Measurements from ENCODE around the gene AMZ1. TPM values are rescaled to one million over a fixed set of nuclear protein-coding genes. Genes with fewer than 3 reads are reported as not detected.

AMZ1 gene
- total and polyA plus RNA-seq, 10 of the 15 experiments (the other 5 are each of a cell fraction or from before 2014, with no cell fraction given): 0.02 to 2.0 (median 0.69) TPM

DNA sequence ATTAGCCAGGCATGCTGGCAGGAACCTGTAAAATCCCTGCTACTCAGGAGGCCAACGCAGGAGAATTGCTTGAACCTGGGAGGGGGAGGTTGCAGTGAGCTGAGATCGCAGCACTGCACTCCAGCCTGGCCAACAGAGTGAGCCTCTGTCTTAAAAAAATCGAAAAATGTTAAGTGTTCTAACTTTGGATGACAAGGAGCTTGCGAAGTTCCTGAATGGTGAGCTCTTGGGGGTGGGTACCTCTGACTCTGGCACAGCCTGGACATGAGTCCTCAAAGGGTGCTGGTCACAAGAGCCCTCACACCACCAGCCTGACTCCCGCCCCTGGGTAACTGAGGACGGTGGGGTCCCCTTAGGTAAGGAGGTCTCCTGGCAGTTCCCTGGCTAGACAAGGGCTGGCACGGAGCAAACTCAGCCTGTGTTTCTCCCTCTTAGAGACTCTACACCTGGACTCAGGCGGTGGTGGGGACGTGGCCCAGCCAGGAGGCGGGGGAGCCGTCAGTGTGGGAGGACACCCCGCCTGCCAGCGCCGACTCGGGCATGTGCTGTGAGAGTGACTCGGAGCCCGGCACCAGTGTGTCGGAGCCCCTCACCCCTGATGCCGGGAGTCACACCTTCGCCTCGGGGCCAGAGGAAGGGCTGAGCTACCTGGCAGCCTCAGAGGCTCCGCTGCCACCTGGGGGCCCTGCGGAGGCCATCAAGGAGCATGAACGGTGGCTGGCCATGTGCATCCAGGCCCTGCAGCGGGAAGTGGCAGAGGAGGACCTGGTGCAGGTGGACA is 24.1 kb downstream of the AMZ1 start (continued):
- TF ChIP-seq, protein P1, sequence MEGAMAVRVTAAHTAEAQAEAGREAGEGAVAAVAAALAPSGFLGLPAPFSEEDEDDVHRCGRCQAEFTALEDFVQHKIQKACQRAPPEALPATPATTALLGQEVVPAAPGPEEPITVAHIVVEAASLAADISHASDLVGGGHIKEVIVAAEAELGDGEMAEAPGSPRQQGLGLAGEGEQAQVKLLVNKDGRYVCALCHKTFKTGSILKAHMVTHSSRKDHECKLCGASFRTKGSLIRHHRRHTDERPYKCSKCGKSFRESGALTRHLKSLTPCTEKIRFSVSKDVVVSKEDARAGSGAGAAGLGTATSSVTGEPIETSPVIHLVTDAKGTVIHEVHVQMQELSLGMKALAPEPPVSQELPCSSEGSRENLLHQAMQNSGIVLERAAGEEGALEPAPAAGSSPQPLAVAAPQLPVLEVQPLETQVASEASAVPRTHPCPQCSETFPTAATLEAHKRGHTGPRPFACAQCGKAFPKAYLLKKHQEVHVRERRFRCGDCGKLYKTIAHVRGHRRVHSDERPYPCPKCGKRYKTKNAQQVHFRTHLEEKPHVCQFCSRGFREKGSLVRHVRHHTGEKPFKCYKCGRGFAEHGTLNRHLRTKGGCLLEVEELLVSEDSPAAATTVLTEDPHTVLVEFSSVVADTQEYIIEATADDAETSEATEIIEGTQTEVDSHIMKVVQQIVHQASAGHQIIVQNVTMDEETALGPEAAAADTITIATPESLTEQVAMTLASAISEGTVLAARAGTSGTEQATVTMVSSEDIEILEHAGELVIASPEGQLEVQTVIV (IDR thresholded peaks at IDR 0.05; ENCODE audit: borderline replicate concordance, partially characterized antibody): no peak
- TF ChIP-seq, protein P2, sequence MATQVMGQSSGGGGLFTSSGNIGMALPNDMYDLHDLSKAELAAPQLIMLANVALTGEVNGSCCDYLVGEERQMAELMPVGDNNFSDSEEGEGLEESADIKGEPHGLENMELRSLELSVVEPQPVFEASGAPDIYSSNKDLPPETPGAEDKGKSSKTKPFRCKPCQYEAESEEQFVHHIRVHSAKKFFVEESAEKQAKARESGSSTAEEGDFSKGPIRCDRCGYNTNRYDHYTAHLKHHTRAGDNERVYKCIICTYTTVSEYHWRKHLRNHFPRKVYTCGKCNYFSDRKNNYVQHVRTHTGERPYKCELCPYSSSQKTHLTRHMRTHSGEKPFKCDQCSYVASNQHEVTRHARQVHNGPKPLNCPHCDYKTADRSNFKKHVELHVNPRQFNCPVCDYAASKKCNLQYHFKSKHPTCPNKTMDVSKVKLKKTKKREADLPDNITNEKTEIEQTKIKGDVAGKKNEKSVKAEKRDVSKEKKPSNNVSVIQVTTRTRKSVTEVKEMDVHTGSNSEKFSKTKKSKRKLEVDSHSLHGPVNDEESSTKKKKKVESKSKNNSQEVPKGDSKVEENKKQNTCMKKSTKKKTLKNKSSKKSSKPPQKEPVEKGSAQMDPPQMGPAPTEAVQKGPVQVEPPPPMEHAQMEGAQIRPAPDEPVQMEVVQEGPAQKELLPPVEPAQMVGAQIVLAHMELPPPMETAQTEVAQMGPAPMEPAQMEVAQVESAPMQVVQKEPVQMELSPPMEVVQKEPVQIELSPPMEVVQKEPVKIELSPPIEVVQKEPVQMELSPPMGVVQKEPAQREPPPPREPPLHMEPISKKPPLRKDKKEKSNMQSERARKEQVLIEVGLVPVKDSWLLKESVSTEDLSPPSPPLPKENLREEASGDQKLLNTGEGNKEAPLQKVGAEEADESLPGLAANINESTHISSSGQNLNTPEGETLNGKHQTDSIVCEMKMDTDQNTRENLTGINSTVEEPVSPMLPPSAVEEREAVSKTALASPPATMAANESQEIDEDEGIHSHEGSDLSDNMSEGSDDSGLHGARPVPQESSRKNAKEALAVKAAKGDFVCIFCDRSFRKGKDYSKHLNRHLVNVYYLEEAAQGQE (IDR thresholded peaks at IDR 0.05; ENCODE audit: low read depth, low read length): no peak
- TF ChIP-seq, protein P3, sequence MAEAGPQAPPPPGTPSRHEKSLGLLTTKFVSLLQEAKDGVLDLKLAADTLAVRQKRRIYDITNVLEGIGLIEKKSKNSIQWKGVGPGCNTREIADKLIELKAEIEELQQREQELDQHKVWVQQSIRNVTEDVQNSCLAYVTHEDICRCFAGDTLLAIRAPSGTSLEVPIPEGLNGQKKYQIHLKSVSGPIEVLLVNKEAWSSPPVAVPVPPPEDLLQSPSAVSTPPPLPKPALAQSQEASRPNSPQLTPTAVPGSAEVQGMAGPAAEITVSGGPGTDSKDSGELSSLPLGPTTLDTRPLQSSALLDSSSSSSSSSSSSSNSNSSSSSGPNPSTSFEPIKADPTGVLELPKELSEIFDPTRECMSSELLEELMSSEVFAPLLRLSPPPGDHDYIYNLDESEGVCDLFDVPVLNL (IDR thresholded peaks at IDR 0.05; ENCODE audit: low read depth, low read length): no peak
- TF ChIP-seq CEBPB (IDR thresholded peaks at IDR 0.05; ENCODE audit: borderline replicate concordance in 1 of 2, low read depth in 2 of 2, low read length in 2 of 2) (no peak), EED (IDR thresholded peaks at IDR 0.05; ENCODE audit: low read depth) (no peak), SMAD5 (IDR thresholded peaks at IDR 0.05; ENCODE audit: low read depth) (no peak), NFYA (IDR thresholded peaks at IDR 0.05; ENCODE audit: borderline replicate concordance, low read depth, low read length) (no peak), JUND (IDR thresholded peaks at IDR 0.05; ENCODE audit: low read depth, low read length) (no peak)
- TF ChIP-seq, protein P4, sequence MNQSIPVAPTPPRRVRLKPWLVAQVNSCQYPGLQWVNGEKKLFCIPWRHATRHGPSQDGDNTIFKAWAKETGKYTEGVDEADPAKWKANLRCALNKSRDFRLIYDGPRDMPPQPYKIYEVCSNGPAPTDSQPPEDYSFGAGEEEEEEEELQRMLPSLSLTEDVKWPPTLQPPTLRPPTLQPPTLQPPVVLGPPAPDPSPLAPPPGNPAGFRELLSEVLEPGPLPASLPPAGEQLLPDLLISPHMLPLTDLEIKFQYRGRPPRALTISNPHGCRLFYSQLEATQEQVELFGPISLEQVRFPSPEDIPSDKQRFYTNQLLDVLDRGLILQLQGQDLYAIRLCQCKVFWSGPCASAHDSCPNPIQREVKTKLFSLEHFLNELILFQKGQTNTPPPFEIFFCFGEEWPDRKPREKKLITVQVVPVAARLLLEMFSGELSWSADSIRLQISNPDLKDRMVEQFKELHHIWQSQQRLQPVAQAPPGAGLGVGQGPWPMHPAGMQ (IDR thresholded peaks at IDR 0.05; ENCODE audit: borderline replicate concordance): no peak
- TF ChIP-seq, protein P5, sequence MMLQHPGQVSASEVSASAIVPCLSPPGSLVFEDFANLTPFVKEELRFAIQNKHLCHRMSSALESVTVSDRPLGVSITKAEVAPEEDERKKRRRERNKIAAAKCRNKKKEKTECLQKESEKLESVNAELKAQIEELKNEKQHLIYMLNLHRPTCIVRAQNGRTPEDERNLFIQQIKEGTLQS (IDR thresholded peaks at IDR 0.05; ENCODE audit: borderline replicate concordance, extremely low read depth, low read depth, low read length): no peak

All from GM12878 (cell line).